ENCODE data around the gene BPI.
"Not testable (repeated sequence)": the region's sequence is repeated elsewhere in the genome, so short reads cannot be mapped to it uniquely, and the experiment has no call there.

BPI gene

DNA sequence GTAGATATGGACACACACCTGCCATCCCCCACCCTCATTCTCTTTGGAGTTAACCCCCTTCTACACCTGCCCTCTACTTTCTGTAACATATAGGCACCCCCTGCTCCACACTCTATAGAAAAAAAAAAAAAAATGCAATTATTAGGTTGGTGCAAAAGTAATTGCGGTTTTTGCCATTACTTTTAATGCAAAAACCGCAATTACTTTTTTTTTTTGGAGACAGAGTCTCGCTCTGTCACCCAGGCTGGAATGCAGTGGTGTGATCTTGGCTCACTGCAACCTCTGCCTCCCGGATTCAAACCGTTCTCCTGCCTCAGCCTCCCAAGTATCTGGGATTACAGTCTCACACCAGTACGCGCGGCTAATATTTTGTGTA, 35.6 kb downstream of the BPI start:
- not testable (repeated sequence) for DNase-seq

DNA sequence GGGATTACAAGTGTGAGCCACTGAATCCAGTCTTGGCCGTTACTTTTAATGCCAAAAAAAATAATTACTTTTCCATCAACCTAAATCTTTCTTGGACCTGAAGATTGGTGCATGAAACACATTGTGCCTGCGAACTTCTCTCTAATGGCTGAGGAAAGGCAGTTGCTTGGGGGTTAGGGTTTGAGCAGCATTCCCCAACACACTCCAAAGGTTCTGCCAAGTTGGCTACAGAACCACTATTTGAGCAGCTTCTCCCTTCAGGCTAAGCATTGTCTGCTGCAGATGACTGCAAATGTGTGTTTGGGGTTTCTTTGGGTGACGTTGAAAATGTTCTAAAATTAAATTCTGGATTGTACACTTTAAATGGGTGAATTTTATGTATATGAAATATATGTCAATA, 36.0 kb downstream of the BPI start:
- DNase-seq: no peak

DNA sequence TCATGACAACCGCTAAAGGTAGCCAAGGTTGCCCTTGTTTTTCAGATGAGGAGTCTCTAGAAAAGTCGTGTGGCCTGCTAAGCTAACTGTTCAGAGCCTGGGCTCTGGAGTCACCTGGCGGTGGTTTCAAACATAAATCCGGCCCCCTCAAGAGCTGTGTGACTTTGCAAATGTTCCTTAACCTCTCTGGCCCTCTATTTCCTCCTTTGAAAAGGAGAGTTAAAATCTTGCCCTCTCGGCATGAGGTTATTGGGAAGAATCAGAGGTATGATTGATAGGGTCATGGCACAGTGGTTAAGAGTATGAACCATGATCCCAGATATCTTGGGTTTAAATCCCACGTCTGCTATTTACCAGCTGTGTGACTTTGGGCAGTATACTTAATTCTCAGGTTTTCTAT, 36.7 kb downstream of the BPI start:
- no peak for DNase-seq

DNA sequence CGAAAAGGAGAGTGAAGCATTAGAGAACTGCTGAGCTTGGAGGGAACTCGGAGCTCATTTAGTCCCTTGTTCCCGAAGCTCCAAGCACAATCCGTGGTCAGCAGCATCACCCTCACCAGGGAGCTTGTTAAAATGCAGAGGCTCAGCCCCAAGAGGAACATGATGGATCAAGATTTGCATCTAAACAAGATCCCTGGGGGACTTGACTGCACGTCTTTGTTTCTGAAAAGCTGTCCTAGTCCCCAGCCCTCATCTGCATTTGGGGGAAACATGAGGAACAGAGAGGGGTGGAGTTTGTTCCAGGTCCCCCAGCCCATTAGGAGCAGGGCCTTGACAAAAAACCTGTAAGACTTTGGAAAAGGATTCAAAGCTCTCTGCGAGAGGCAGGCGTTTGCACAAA, 38.3 kb downstream of the BPI start:
- no peak for DNase-seq

DNA sequence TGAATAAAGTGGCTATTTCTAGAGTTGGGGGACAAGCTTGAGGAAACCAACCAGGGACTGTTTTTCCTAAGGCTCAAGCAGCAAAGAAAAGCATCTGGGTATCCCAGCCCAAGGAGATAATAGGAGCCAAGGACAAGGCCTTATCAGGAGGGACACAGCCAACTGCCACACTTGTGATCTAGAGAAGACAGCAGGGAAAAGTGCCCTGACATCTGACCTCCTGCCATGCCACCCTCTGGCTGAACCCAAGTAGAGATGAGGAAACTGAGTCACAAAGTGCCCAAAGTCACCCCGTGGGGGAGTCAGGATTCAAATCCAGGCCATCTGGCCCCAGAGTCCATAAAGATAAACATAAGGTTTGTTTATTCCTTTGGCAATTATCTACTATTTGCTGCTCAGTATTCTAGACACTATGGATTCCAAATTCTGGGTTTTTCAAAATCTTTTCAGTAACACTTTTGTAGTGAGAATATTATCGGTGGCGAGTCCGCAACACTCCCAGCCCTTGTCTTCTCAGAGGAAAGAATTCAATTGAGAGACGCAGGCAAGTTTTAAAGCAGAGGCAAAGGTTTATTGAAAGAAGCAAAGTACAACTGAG, 38.9 kb downstream of the BPI start:
- no peak for DNase-seq

DNA sequence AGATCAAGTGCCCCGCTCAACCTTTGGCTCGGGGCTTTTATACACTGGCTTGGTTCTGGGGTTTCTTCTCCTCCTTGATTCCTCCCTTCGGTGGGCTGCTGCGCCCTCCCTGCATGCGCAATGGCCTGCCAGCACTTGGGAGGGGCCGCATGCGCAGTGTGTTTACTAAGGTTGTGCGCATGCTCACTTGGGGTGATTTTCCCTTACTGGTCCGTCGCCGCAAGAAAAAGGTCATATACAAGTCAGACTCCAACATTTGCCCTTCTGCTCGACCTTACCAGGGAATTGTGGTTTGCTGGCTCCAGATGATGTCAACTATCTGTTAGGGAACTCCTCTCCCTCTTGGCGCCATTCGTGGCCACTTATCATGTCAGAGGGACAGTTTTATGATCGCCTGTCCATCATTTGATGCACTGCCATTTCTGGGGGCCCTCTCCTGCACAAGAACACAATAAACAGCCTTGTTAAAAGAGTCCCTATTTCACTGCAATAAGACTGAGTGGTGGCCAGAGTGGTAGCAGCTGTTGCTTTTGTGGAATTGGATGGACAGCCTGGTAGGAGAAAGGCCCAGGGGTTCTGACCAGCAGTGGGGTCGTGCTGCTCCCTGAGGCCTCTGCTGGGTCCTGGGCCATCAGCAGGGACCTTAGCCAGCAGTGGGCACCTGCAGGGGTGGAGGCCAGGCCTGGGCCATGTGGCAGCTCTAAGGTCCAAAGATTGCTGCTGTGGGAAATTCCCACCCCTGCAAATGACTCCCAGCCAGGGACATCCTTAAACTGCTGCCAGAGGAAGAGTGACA, 39.6 kb downstream of the BPI start:
- no peak for DNase-seq

DNA sequence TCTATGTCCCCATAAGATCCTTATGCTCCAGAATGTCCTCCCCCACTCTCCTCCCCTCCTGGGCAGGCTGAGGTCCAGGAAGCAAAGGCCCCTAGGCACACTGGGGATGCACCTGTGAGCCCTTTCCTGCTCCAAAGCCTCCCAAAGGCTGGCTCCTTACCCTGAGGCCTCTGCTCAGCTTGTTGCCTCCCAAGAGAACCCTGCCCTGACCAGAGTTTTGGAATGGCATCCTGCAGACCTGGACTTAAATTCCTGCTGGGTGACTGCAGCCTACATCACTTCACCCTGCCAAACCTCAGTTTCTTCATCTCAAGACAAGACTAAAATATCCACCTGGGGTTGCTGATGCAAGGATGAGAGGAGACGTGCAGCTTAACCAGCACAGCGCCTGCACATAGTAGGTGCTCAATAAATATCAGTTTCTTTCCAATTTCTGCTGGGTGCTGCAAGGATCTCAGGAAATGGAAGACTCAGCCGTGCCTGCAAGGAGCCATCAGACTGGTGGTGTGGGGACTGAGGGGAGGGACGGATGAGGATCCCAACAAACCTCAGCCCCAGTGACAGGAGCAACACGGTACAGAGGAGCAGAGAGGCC, 40.2 kb downstream of the BPI start:
- DNase-seq: no peak

DNA sequence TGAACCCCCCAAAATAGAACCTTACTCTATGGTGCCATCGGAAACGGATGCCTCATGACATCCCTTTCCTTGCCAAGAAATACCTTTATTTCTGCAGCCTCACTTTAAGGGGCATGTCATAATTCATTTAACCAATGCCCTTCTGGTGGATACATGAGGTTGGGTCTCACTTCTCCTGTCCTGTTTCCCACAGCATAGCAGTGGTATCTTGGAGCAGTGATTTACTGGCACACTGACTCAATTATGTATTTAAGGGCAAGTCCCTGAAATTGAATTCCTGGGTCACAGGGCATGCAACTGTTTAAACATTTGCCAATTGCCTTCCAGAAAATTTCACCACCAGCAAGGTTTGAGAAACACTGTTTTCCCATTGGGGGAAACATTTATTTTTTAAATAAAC, 41.7 kb downstream of the BPI start:
- no peak for DNase-seq

DNA sequence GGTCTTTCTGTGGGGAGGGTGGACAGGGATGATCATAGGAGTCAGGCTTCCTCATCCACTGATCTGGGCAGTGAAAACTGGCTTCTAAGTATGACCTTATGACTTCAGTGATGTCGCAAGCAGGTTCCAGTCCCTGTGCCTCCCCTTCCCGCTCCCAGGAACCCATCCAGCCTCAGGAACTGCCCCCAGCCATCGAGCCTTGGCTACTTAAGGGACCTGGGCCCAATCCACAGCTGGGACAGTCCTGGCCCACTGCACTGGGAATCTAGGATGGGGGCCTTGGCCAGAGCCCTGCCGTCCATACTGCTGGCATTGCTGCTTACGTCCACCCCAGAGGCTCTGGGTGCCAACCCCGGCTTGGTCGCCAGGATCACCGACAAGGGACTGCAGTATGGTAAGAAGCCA, 42.3 kb downstream of the BPI start, which contains the start of gene LBP:
Gene LBP, plus strand, starts transcription at position 236 of the 405 bp plus-strand sequence. Its CDS starts 35 bp downstream, at position 271.
- no peak for DNase-seq

DNA sequence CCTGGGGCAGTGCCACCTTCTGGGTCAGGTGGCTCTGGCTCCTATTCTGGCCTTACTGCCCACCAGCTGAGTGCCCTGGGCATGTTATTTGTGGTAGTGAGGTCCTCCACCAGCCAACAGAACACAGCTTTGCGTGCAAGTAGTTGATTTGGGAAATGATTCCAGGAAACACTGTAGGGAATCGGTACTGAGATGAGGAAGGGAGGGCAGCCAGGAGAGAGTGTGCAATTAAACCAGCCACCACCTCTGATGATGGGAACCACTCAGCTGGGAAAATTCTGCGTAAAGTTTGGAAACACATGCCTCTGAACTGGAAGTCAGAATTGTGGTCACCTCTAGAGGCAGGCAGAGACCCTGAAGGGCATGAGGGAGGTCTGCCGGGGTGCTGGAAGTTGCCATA, 42.8 kb downstream of the BPI start:
- no peak for DNase-seq

DNA sequence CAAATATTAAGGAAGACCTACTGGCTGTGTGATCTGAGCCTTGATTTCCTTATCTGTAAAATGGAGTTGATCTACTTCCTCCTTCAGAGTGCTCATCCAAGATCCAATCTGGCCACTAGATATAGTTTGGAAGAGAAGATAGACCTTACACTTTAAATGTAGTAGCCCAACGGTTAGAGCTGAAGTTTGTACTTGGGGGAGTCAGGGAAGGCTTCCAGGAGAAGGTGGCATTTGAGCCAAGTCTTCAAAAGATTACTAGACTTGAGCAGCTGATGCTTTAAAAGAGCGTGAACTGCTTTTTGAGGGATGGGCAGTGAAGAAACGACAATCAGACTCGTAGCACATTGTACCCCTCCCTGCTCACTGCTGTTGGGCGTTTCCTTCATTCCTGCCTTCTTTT, 45.9 kb downstream of the BPI start:
- no peak for DNase-seq

DNA sequence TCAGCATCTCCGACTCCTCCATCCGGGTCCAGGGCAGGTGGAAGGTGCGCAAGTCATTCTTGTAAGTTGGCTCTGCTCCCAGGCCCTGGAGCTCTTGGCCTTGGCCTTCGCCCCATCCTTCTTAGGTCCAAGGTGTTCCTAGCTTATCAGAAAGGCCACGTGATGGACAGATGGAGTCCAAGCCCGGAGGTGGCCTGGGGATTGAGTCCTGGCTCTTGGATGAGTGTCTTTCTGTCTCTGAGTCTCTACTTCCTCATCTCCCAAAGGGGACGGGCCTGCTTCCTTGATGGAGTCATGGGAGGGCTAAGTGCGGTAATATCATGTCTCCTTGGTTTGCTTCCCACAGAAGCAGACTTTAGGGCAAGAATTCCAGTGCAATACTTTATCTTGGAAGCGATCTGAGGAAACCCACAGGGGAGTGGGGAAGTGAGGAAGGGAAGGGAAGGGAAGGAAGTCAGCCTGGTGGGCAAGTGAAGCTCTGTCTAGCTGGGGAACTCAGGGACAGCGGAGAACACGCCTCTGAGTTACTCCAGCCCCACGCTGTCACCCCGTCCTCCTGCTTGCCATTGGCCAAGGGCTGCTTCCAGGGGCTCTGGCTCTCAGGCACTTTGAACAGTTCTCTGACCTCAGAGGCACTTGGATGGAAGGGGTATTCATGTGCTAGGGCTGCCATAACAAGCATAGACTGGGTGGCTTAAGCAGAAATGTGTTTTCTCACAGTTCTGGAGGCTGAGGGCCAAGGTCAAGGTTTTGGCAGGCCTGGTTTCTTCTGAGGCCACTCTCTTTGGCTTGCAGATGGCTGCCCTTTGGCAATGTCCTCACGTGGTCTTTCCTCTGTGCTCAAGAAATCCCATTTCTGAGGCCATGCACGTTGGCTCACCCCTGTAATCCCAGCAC, 47.2 kb downstream of the BPI start:
- no peak for DNase-seq

DNA sequence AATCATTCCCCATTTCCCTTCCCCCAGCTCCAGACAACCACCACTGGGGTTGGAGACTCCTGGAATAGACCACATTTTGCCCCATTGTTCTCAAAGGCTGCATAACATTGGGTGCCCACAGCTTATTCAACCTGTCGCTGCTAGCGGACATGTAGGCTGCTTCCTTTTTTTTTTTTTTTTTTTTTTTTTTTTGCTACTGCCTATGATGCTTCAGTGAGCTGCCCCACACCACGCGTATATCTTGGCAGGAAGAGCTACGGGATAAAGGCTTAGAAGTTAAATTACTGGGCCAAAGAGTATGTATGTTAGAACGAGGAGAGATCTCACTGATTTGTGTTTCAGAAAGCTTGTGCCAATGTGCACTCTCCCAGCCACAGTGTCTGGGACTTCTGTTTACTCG, 49.4 kb downstream of the BPI start:
- DNase-seq: no peak

DNA sequence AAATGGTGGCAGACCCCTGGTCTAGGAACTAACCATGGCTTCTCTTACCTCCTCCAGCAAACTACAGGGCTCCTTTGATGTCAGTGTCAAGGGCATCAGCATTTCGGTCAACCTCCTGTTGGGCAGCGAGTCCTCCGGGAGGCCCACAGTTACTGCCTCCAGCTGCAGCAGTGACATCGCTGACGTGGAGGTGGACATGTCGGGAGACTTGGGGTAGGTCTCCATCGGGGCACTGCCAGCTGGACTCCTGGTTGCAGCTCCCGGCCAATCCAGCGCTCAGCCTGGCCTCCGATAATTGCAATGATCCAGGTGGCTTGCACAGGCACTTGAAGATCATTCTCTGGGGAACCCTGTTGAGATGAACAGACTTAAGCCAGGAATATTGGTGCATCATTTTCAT, 50.3 kb downstream of the BPI start:
- DNase-seq: no peak

DNA sequence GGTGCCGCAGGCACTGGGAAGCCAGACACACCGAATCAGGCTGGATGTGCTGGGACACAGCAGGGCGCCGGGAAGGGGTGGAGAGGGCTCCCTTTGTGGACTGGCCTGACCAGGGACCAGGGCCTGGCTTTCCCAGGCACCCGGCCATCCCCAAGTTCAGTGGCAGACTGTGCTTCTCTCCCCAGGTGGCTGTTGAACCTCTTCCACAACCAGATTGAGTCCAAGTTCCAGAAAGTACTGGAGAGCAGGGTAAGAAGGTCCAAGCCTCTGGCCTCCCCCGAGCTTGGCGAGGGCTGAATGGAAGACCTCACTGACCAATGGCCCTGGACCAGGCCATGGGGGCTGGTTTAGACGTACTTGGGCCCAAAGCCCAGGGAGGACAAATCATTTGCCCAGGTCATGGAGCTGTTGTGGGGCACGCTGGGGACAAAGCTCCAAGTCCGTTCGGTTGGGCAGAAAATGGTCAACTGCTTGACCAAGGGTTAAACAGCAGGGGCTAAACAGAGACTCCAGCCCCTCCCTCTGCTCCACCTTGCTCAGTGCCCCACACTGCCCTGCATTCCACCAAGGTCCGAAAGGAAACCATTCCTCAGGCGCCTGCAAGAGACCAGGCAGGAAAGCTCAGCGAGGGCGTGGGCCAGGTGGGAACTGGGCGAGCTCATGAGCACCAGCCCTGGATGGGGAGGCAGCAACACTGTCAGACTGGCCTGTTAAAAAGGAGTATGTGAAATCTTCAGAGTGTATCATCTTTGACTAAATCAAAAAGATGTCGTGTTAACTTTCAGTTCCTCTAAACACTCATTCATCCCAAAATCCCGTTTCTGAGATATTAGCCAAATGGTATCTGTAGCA, 51.4 kb downstream of the BPI start:
- DNase-seq: no peak

DNA sequence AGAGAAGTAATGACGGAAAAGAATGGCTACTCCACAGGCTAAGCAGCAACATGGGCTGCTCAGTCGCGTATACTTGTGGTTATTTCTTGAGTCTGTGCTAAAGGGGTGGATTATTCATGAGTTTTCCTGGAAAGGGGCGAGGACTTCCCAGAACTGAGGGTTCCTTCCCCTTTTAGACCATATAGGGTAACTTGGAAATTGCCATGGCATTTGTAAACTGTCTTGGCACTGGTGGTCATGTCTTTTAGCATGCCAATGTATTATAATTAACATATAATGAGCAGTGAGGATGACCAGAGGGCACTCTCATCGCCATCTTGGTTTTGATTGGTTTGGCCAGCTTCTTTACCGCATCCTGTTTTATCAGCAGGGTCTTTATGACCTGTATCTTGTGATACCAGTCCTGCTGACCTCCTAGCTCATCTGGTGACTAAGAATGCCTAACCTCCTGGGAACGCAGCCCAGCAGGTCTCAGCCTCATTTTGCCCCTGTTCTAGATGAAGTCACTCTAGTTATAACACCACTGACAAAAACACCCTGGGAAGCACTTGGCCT, 53.8 kb downstream of the BPI start:
- DNase-seq: no peak

DNA sequence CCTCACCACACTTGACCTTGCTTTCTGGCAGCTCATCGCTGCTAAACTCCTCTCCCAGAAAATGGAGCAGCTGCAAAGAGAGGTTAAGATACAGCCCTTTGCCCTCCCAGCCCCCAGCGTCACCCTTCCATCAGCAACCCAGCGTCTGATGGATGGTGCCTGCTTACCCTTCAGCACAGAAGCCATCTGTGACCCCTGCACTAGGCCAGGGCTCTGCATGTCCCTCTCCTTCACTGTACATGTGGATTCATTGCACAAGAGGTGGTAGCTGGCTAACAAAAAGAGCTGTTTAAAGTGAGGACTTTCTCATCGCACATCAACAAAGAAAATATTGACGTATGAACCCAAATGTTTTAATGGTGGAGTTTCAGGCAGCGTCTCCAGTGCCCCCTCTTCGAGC, 54.6 kb downstream of the BPI start:
- DNase-seq: no peak

DNA sequence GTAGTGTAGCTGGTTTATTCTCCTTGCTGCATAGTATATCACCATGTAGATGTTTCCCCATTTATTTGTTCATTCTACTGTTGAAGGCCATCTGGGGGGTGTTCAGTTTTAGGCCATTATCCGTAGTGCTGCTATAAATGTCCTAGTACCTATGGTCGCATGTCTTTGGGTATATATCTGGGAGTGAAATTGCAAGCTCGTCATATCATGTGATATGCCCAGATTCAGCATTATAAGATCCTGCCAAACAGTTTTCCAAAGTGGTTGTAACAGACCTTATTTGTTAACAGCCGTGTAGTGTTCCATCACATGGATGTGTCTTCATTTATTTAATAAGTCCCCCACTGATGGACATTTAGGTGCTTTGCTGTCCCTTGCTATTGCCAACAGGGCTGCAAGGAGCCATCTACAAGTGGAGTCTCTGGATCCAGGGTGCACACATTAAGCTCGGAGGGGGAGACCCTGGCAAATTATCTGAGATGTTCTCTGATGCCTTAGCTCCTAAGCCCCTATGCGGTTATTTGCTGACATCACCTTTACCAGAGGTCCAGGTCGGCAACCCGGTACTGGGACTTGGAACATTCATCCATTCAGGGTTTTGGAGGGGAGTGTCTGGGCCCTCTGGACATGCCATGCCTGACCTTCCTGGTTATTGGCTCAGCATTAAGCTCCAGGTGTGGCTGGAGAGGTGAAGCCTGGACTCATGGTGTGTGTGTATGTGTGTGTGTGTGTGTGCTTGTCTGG, 59.2 kb downstream of the BPI start:
- no peak for DNase-seq

DNA sequence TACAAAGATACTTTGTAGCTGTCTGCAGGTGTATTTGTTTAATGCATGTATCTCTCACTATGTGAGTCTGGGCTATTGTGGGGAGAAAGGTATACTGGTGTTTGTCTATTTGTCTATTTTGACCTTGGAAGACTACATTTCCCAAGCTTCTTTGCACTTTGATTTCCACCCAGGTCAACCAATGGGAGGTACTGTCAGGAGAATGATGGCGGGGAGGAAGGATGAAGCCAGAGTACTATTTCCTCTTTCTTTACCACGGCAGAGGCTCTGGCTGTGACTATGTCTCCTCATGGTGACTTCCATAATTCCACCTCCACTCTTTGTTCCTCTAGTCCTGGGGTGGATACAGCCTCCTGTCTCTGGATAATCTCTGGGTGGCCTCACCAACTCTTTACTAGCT, 65.4 kb downstream of the BPI start:
- no peak for DNase-seq

DNA sequence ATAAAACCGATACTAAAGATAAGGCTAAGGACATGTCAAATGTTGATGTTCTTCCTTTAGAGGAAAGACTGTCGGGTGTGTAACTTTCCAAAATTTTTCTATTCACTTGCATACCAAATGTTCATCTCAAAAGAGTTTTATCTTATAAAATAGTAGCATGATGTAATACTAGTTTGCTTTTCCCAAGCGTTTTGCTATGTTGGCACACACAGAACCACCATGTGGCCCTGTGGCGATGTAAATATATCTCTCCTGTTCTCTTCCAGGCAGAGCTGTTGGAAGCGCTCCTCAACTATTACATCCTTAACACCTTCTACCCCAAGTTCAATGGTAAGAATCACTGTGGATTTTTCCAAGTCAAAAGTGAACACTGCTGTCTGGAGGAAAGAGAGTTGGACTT, 68.8 kb downstream of the BPI start:
- DNase-seq: no peak

DNA sequence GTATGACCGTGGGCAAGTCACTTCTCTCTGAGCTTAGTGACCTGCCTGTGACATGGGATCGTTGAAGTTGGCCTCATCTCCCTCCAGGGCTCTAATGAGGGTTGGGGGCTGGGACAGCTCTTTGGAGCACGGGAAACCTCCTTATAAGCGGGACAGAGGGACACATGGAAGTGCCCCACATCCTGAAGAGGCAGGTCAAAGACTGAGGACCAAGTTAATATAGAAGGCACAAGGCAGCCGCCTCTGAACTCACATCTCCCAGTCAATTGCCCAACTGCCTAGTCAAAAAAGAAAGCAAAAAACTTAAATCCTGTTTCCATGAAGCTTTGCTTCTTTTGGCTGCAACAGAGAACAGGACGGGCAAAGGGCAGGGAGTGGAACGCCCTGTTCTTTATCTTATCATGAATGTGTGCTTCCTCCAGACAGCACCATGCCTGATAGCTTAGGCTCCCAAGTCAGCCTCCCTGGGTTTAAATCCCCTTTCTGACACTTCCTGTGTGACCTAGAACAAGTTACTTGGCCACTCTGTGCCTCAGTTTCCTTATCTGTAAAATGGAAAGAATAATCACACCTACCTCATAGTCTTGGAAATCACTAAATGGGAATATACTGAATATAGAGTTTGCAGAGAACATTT, 69.4 kb downstream of the BPI start:
- DNase-seq: no peak

Data from activated T-cell treated with anti-CD3 and anti-CD28 coated beads for 4 hours (primary cell).